Activated CD8-positive, alpha-beta memory T cell treated with anti-CD3 and anti-CD28 coated beads for 1 hour (primary cell): Measurements from ENCODE around the gene HOXD10.

ENCODE experiments used
- DNase-seq, 2 donors: peaks; one replicate each; pipeline ENCODE4 v3.0.0-alpha.2; 2020; ENCODE audit warnings: low read depth in 1 of 2; ENCODE audit errors: extremely low read depth in 1 of 2

HOXD10 gene

DNA sequence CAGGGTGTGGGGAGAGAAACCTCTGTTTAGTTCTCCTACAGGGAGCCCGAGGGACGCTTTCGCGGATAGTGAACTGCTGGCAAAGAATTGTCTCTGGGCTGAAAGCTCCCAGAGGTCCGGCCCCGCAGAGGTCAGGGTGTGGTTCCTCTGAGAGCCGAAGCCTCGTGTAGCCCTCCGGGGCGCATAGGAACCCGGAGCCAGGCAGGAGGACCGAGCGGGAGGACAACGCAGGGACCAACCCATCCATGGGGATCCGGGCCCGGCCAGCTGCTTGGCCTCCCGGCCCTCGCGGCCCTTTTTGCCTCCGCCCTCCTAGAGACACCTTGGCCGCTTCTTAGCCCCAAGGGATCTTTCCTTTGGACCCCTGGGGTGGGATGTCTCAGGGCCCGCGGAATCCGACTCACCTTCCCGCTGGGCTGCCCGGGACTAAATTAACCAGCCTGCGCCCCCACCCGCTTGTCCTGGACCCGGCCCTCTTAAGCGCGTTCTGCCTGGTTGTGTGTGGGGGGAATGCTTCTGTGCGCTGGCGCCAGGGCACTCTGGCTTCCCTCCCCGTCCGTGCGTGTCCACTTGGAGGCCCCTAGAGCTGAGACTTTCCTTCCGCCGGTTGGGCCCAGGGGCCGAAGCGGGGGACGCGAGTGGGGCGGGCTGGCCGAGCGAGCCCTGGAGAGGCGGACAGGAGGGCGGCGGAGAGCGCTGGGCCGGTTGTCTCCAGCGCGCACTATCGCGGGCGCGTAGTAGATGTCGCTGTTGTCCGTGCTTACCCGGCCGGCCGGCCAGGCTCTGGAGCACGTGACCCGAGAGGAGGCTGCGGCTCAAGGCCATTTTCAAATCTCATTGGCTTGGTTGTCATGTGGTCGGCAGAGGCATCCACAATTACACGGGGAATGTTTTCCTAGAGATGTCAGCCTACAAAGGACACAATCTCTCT lies at the start of gene HOXD10:
TSS of gene HOXD10 (plus strand) at position 896 of the 931 bp plus-strand sequence. CDS start 56 bp downstream, outside the sequence.
- DNase-seq, result no peak

- DNase-seq, result no peak
Measured at GRCh38 chr2:176067589-176068418, 48.8 kb upstream of the HOXD10 start.

- no peak for DNase-seq
Measured at GRCh38 chr2:176068419-176068832, 48.2 kb upstream of the HOXD10 start.

GRCh38 chr2:176071330-176072291 lies 45.0 kb upstream of the HOXD10 start:
- DNase-seq, result no peak

- no peak for DNase-seq
Measured at GRCh38 chr2:176072292-176072669, 44.3 kb upstream of the HOXD10 start.

- no peak for DNase-seq
Measured at GRCh38 chr2:176072951-176073904, 43.4 kb upstream of the HOXD10 start.

DNA sequence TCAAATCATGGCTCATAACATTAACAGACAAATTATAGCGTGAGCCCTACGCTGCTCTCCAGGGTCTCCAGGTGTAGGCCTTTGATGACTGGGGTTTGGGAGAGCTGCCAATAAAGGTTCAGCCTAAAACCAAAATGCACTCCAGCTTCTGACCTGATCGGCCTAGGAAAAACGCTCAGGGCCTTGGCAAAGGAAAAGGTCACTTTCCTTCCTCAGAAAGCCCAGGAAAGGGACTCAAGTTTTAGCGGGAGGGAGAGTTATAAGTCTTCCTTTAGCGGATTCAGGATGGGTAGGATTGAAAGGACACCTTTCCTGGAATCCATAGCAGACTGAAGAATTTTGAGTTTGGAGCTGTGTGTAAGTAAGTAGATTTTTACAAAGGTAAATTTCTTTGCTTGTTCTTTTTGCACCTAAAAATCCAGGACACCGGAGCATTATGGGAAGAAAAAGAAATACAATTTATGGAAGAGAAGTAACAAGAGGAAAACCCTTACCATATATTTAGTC lies 41.6 kb upstream of the HOXD10 start:
- DNase-seq, result no peak

GRCh38 chr2:176075481-176075880 lies 41.1 kb upstream of the HOXD10 start:
- DNase-seq, result no peak

DNA sequence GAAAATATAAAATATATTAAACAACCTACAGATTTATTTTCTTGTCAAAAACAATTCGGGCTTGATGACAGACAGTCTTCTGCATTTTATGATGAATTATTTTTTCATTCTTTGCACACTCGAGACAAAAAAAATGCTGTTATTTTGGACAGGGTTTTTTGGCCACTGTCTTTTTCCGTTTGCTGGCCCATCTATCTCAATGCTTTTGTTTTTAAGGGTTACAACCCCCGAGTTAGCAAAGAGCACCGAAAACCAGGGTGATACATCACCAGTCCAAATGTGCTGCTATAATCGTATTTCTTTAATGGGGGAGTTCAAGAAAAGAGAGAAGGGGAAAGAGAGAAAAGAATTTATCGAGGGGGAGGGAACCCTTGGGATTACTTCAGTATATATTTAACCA lies 40.5 kb upstream of the HOXD10 start:
- DNase-seq, result no peak

- DNase-seq, result no peak
Measured at GRCh38 chr2:176076796-176077195, 39.8 kb upstream of the HOXD10 start.

DNA sequence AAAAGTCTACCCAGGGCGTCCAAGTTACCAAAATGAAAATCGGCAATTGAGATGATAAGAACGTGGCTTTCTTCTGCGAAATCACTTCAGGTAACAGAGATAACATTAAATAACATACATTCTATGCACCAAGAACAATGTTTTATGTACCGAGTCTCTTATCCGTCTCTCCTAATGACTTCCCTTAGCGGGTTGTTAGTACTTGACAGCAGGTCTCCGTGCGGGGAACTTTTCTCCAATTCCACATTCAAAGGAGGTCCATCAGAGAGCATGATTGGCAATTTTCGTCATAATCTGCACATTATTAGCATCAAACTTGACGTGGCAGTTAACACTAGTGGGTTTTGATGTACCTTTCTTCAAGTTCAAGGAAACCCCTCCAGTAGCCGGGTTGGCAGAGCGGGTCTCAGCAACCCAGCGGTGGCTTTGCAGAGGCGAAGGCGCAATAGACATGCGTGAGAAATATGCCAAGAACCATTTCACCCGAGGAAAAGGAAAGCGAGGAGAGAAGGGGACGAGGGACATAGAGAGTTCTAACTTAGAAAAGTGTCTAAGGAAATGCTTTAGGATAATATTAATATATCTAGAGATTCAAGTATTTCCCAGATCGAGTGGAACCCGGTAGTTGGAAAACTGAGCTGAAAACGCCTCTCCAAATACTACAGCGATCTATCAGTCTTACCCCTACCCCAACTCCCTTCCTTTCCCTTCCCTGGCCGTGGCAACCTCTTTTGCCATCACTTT lies 37.9 kb upstream of the HOXD10 start:
- no peak for DNase-seq

DNA sequence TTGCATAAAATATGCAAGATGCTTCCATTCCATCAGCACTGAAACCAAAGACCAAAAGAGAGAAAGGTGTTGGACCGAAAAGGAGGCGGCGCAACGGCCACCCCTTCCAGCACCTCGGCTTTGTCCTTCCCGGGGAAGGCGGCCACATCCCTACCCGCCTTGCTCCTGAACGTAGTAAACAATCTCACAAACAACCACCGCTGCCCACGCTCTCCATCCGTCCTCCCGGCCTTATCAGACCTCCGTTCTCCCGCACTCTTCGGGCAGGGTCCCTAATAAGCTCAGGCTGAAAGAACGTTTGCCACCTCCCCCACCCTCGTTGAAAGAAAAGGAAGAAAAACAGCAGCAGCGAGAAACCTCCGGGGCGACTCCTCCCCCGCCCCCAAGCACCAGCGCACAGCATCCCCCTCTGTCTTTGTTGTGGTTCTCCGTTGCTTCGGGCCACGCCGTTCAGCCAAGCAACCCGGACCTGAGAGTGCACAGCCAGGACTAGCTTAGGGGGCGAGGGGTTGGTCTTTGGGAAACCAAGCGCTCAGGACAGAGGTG lies 37.2 kb upstream of the HOXD10 start:
- DNase-seq, result no peak

DNA sequence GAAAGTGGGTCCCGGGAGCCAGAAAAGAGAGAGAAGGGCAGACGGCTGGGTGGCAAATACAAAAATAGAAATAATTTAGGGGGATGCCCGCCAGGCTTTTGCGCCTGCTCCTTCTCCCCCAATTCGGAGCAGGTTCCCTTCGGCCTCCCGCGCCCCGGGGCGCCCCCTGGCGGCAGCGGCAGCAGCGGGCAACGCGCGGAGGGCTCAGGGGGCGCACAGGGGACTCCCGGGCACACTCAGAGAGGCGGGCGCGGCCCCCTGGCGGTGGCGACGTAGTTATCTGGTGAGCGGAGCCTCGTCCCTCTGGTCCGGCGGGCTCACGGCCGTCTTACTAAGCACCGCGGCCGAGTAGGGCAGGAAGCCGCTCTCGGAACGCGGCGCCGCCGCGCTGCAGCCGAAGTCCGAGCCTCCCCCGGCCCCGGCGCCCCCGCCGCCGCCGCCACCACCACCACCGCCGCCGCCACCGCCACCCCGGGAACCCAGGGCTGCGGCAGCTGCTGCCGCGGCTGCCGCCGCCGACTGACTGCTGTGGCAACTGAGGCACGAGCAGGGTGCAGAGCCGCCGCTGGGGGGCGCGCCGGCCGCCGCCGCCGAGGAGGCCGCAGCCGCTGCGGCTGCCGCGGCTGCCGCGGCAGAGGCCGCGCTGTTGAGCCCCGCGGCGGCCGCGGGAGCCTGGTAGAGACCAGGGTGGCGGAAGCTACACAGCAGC lies 36.6 kb upstream of the HOXD10 start:
- DNase-seq, result no peak

DNA sequence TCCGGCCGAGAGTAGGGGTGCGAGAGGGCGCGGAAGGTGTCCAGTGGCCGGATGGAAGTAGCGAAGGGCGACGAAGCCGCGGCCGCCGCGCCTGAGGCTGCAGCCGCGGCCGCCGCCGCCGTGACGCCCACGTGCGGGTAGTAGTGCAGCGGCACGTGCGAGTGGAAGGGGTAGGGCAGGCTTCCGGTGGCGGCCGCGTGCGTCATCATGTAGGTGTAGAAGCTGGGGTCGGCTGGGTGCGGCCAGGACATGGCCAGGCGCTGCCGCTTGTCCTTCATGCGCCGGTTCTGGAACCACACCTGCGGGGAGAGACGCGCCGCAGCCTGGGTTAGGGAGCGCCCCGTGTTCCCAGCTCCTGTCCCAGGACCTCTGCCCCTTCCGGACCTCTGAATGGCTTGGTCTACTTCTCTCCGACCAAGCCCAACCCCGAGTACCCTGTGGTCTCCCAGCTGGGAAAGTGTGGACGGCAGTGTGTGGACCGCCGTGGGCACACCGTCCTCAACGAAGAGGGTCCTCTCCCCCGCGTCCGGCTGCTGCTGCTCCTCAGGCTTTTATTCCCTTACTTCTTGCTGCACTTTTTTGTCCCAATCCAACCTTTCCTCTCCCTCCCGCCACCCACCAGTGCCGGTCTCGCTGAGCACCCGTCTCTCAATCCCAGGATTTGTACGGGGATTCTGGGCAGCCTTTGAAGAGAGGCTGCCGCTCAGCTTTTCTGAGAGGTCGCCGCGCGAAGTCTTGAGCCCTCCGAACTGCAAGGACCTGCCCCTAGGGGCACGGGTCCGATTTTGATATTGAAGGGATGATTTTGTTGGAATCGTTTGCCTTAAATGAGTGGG lies 35.8 kb upstream of the HOXD10 start:
- no peak for DNase-seq

- no peak for DNase-seq
Measured at GRCh38 chr2:176081376-176081836, 35.2 kb upstream of the HOXD10 start.

GRCh38 chr2:176081837-176082524 lies 34.6 kb upstream of the HOXD10 start:
- DNase-seq, result no peak
